IMR-90 (cell line): ENCODE data around the gene CREB3L1.
A peak's percentile ranks its signal among the peaks of the same experiment; 100 is the strongest.

Experiments
- CEBPB ChIP-seq: IDR thresholded peaks from 2 replicates; pipeline ENCODE4 v1.6.1; 2012; ENCODE audit warnings: low read depth, low read length, improper control_type of control experiment
- CHD1 ChIP-seq: IDR thresholded peaks from 2 replicates; pipeline ENCODE4 v1.6.1; 2012; ENCODE audit warnings: low read depth, low read length, improper control_type of control experiment
- MAFK ChIP-seq: IDR thresholded peaks from 2 replicates; pipeline ENCODE4 v1.6.1; 2012; ENCODE audit warnings: low read depth, low read length, improper control_type of control experiment
- MXI1 ChIP-seq: IDR thresholded peaks from 2 replicates; pipeline ENCODE4 v1.6.1; 2012; ENCODE audit warnings: low read depth, mild to moderate bottlenecking, low read length, moderate library complexity, borderline replicate concordance
- POLR2A ChIP-seq: IDR thresholded peaks from 2 replicates; pipeline ENCODE4 v1.6.1; 2012; ENCODE audit warnings: mild to moderate bottlenecking, low read depth, low read length
- RAD21 ChIP-seq: IDR thresholded peaks from 2 replicates; pipeline ENCODE4 v1.6.1; 2012; ENCODE audit warnings: low read length, improper control_type of control experiment
- RFX5 ChIP-seq: IDR thresholded peaks from 2 replicates; pipeline ENCODE4 v1.8.0; 2012; ENCODE audit warnings: low read depth, mild to moderate bottlenecking, low read length, moderate library complexity
- SMC3 ChIP-seq: fragments of 150-350 bp; IDR thresholded peaks from 2 replicates; pipeline ENCODE4 v1.6.1; 2016; ENCODE audit warnings: low read depth, mild to moderate bottlenecking, antibody characterized with exemption, low read length, moderate library complexity
- TF ChIP-seq, protein P1 (sequence below): conservative IDR thresholded peaks from 2 replicates; pipeline ENCODE4 v1.5.1; 2012; ENCODE audit warnings: mild to moderate bottlenecking, low read depth, low read length, improper control_type of control experiment
- TF ChIP-seq, protein P2 (sequence below): fragments of 150-350 bp; IDR thresholded peaks from 2 replicates; pipeline ENCODE4 v1.6.1; 2017; ENCODE audit warnings: mild to moderate bottlenecking, antibody characterized with exemption, low read length, low read depth
- TF ChIP-seq, protein P3 (sequence below): fragments of 150-350 bp; IDR thresholded peaks from 2 replicates; pipeline ENCODE4 v1.6.1; 2016; ENCODE audit warnings: low read depth, mild to moderate bottlenecking, low read length, moderate library complexity, borderline replicate concordance

DNA sequence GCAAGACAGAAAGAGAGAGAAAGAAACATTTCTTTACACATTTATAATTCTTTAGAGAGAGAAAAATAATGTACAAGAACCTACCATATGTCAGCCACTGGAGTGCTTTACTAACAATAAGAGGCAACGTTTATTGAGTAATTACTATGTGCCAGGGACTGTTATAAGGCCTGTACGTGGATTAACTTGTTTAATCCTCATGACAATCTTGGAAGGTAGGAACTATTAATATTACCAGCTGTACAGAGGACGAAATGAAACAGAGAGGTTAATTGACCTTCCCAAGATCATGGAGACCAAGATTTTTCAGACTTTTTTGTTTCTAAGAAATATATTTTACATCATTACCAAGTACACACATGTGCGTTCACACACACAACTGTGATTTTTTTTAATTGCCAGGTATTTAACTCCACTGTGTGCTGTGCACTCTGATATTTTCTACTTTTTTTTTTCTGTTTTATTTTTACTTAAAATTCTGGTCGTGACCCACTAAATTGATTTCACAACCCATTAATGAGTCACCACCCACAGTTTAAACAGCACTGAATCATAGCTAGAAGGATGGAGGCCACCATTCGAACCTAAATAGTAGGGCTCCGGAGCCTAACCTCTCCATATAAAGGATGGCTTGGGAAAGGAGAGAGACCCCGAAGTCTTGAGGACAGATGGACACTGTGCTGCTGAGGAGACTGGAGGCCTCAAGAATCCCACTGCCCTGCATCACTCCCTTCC, 21.4 kb downstream of the CREB3L1 start:
- TF ChIP-seq, protein P1, sequence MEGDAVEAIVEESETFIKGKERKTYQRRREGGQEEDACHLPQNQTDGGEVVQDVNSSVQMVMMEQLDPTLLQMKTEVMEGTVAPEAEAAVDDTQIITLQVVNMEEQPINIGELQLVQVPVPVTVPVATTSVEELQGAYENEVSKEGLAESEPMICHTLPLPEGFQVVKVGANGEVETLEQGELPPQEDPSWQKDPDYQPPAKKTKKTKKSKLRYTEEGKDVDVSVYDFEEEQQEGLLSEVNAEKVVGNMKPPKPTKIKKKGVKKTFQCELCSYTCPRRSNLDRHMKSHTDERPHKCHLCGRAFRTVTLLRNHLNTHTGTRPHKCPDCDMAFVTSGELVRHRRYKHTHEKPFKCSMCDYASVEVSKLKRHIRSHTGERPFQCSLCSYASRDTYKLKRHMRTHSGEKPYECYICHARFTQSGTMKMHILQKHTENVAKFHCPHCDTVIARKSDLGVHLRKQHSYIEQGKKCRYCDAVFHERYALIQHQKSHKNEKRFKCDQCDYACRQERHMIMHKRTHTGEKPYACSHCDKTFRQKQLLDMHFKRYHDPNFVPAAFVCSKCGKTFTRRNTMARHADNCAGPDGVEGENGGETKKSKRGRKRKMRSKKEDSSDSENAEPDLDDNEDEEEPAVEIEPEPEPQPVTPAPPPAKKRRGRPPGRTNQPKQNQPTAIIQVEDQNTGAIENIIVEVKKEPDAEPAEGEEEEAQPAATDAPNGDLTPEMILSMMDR: no peak
- no peak for TF ChIP-seq CHD1
- TF ChIP-seq POLR2A: peak; percentile 41; the same call in 1 of the 2 replicates
- no peak for TF ChIP-seq MAFK
- TF ChIP-seq, protein P2, sequence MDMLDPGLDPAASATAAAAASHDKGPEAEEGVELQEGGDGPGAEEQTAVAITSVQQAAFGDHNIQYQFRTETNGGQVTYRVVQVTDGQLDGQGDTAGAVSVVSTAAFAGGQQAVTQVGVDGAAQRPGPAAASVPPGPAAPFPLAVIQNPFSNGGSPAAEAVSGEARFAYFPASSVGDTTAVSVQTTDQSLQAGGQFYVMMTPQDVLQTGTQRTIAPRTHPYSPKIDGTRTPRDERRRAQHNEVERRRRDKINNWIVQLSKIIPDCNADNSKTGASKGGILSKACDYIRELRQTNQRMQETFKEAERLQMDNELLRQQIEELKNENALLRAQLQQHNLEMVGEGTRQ: no peak
- TF ChIP-seq CEBPB: peak; percentile 96
- TF ChIP-seq MXI1: no peak
- TF ChIP-seq RAD21: no peak
- no peak for TF ChIP-seq RFX5
- TF ChIP-seq, protein P3, sequence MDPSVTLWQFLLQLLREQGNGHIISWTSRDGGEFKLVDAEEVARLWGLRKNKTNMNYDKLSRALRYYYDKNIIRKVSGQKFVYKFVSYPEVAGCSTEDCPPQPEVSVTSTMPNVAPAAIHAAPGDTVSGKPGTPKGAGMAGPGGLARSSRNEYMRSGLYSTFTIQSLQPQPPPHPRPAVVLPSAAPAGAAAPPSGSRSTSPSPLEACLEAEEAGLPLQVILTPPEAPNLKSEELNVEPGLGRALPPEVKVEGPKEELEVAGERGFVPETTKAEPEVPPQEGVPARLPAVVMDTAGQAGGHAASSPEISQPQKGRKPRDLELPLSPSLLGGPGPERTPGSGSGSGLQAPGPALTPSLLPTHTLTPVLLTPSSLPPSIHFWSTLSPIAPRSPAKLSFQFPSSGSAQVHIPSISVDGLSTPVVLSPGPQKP: no peak
- no peak for TF ChIP-seq SMC3
